Left kidney (tissue), 2 donors: ENCODE data around the gene MRRF. TPM values are rescaled to one million over a fixed set of nuclear protein-coding genes. Genes with fewer than 3 reads are reported as not detected.

Source experiments
- DNase-seq: peaks from one replicate; pipeline ENCODE4 v3.0.0-alpha.2; 2013
- polyA plus RNA-seq: library from polyadenylated mRNA; unstranded; fragments of 120-200 nt; gene quantifications from one replicate; pipeline ENCODE4 v1.2.1, GENCODE V29; 2013; ENCODE audit not compliant: insufficient read length

MRRF gene
- polyA plus RNA-seq, 1 donor: 54.9 TPM

DNA sequence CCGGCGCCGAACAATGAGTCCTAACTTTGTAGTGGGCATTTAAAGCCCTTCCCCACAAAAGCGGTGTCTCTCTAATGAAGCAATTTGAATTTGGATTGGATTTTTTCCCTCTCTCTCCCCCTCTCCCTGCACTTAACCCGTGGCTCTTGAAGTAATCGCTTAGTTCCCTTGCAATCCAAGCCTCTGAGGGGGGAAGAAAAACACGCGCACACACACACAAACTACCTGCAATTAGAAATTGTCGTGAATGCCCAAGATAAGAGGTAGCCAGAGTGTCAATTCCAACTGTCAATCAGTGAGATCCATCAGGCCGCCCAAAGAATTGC lies 37.1 kb upstream of the MRRF start:
- DNase-seq: no peak

DNA sequence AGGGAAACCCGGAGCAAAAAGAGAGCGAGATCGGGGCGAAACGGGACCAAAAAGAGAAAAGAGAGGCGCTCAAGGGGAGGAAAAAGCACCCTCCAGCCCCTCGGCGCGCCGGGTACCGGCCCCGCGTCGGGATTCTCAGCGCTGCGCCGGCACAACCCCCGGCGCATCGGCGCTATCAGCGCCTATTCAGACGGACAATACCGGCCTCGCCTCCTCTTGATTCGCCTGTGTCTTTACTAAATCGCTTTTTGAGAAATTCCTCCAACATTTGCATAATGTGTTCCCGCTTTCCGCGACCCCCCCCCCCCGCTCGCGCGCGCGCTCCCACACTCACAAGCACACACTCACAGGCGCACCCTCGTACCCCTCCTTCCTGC lies 36.5 kb upstream of the MRRF start:
- no peak for DNase-seq

DNA sequence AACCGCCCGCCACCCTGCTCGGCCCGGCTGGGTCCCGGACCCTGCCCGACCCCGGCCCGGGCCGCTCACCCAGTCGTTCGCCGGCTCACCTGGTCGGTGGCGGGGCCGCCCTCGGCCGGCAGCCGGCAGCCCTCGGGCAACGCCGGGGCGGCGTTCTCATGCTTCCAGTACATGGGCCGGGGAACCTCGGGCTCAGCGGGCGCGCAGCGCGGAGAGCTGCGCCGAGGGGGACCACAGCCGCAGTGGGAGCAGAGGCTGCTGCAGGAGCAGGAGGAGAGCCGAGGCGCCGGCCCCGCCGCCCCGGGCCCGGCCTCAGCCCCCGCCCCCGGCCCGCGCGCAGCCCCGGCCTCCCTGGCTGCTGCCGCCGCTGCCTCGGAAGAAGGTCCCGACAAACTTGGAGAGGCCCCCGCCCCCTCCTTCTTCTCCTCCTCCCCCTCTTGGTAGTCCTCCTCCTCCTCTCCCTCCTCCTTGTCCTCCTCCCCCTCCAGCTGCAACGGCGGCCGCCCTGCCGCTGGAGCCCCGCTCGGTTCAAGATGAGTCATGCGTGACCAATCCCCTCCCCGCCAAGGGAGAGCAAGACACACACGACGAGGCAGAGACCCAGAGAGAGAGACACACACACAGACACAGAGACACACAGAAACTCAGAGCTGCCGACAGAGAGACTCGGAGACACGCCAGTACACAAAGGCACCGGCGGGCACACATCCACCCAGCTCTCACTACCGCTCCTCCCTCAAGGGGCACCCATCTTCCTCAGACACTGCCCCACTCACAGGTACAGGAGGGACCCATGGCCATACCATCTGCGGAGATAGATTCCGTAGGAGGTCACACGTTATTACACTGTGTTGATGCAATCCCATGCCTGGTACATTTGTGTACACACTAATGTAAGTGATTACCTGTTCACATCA lies 35.9 kb upstream of the MRRF start, which contains the start of gene LHX6:
Gene LHX6, minus strand, starts transcription at position 390 of the 917 bp plus-strand sequence. Its CDS starts 217 bp downstream, at position 173.
- no peak for DNase-seq

DNA sequence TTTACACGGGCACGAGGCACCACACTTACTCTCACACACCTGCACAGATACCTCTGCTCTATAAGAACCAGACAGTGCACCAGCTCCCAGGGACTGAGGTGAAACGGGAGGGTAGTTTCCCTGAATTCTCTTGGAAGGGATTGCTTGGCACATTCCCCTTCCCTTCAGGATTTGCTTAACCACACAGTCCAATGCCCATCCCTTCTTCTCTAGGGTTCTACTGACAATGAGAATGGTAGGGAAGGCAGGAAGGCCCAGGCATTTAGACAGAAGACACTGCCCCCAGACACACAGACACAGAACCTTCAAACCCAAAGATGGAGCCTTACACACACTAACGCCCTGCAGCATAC lies 35.2 kb upstream of the MRRF start:
- DNase-seq: no peak

DNA sequence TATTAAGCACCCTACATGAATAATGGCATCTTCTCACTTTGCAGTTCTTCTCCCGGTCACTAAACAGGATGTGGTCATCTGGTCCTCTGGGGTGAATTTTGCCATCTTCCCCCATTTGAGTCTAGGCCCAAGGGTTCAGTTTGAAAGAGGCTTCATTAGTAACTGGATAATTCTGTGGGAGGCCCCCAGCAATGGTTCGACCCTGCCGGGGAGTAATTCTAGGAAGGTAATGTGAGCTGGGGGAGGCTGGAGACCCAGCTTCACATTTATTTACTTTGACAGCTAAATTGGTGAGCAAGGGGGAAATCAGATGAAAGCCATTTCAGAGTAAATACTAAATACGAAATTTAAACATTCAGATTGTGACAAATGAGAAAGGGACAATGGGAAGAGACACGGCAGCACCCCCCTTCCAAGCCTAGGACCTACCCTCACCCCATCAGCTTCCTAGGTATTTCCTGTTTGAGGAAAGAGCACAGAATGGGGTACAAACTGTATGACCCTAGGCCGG lies 31.8 kb upstream of the MRRF start:
- DNase-seq: no peak

DNA sequence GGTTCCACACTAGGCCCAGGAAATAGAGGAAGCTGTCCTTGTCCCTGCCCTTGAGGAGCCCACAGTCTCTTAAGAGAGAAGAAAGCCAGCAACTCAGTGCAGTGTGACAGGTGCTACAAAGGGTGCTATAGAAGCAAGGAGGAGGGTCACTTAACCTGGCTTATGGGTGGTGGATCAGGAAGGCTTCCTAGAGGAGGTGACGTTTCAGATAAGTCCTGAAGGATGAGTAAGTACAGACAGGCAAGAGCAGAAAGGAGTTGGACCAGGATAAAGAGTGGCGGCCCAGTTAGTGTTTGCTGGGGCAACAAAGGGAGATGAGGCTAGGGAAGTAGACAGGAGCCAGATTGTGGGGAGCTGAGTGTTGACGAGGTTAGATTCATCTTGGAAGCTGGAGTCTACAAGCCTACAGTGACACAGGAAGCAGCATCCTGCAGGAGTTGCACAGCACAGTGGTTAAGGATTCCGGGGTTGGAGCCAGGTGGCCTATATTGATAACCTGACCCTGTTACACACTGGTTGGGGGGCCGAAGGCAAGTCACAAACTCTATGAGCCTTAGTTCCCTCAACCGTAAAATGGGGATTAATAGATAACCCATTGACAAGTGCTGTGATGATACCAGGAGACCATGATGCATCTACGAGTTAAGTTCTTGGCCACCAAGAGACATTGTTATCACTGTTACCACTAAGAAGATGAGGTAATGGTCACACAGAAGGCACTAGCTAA lies 30.5 kb upstream of the MRRF start:
- DNase-seq: no peak

DNA sequence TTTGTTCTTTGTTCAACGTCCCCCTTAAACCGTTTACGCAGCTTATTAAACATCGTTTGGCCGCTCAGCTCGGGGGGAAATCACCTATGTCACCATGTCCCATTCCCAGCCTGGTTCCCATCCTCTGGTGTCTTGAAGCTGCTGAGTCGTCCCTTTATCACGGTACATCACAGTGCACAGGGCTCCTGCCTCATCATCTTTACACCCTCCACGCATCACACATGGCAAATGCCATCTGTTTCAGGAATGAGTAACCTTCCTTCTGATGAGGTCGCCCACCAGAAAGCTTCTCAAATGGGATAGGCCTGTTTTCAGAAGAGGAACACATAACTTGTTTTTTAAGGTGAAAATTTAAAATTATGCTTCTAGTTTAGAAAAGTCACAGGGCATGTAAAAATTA lies 28.0 kb upstream of the MRRF start:
- DNase-seq: no peak

DNA sequence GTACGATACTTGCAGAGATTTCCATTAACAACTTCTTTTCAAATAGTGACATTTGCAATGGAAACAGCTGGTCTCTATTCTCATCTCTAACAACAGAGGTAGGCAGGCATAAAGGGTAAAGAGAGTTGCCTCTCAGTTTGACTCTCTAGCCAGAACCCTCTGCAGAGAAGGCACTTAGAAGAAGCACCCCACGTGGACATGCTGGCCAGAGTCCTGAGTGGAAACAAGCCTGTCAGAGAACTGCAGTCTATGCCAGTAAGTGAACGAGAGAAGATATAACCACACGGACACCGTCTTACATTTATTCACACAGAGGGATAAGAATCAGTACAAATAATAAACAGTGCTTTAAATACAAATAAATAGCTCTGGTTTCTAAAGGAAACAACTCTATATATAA lies 25.0 kb upstream of the MRRF start:
- DNase-seq: no peak

DNA sequence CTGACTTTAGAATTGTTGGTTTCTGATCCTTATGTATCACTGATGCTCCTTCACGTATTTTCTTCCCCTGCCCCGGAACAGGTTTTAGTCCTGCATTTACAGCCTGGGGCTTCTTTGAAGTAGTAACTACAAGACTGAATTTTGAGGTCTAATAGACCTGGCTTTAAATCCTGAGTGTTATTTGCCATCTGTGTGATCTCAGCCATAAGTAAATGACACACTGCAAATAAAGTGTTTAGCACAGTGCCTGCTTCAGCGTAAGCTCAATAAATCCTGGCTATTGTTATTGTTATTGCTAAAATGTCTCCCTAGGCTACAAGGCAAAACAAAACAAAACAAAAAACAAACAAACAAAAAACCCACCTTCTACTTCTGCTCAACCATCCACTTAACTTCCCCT lies 20.3 kb upstream of the MRRF start:
- DNase-seq: no peak

DNA sequence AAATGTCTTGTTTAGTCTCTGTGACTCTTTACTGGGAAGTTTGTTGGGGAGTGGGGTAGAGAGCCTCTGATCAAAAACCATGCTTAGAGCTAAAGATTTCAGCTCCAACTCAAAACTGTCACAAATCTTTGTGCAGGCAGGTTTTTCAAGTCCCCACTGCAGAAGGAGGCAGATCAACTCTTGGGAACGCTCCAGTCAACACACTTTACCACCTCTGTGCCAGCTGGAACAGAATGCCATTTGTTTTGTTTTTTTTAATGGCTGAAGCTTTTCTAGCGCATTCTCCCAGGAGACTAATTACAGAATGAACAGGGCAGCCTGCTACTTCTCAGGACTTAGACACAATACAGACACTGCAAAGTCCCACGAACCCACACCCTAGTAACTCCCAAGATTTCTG lies 18.0 kb upstream of the MRRF start:
- DNase-seq: no peak

DNA sequence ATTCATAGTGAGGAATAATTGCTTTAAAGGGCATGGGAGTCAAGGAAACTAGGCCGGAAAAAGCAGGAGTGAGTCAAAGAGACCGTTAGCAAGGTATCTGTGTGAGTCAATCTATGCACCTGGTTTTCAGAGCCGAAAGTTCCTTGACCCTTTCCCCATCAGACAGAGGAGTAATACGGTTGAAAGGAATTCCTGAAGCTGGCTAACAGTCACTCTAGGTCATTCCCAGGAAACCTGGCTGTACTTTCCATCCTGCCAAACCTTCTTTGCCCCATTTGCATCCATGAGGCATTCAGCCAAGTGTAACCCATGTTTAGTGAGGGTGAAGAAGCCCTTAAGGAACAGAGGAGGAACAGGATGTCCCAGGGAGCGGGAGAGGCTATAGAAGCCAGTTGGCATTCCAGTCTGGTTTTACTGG lies 16.2 kb upstream of the MRRF start:
- no peak for DNase-seq

DNA sequence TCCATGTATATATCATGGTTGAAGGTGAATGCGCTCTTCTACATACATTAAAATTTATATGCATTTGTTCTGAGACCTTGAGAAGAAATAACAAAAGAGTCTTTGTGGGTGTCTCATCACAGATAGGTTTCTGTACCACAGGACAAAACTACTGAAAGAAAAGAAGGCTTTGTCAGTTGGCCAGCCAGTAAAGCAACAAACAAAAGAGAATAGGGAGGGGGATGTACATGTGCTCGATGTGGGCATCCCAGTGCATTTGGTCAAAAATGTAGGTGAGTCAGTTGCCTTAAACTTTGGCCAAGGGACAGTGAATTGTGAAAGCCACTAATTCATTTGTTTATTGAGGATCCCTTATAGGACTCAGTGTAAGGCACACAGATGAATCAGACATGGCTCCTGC lies 13.3 kb upstream of the MRRF start:
- DNase-seq: no peak

DNA sequence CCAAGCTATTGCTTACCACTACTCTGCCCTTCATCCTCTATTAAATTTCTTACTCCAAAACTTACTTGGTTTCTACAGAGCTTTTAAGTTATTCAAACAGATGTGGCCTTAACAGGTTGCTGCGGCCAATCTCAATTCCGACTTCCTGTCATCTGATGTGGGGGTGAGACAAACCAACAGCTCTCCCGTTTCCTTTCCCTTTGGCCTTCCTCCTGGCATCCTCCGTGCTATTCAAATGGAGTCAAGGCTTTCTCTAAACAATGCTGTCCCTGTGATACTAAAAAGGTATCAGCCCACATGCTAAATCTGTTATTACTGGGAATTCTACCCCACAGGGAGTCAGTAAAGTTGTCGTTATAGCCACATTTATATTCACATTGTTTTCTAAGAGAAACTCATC lies 11.9 kb upstream of the MRRF start:
- DNase-seq: no peak

DNA sequence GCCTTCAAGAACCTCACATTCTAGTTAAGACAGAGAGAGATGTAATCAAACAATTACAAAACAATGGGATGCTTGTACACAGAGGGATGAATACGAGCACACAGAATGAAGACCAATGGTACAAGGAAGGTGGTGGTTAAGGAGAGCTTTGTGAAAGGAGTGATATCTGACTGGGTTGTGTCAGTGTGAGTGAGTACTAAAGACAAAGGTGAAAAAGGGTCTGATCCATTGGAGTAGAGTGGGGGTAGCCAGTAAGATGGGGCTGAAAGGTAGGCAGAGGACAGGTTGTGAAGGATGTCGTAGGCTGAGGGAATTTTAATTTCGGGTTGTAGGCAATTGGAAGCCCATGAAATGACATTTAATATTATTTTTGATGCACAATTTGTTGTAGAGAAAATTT lies 9.9 kb upstream of the MRRF start:
- no peak for DNase-seq

DNA sequence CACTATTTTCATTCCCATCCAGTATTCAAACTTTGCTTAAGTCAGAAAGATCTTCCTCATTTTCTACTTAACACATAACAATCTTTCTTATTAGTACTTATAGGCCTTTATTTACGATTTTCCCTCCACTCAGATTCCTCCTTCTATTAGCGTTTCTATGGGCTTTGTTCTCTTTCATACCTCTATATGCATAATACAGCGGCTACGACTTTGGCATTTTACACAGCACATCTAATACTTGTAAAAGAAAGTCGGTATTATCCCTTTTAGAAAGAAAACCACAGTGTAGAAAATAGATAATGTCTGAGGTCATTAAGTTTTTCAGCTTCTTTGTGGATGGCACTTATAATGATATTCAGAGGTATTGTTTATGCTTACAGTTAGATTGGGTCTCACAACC lies 8.5 kb upstream of the MRRF start:
- no peak for DNase-seq

DNA sequence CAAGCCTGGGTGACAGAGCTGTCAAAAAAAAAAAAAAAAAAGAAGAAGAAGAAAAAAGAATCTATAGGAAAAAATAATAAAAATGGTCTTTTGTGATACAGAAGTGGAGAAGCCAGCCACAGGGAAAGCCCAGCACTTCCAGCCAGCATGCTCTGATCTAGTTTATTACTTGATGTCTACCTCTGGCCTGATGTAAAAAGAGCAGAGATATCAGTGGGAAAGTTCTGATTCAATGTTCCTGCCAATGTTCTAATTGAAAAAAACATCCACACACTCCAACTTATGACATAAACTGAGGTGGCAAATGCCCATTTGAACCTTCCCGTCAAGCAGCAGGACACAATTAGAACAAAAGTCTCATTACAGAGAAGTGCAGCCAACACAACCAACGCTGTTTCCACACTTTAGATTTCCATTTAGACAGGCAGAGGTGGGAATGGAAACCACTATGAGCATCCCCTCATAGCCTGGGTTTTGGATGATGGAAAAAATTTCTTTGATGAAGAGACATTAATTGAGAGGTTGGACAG lies 5.7 kb upstream of the MRRF start:
- no peak for DNase-seq

DNA sequence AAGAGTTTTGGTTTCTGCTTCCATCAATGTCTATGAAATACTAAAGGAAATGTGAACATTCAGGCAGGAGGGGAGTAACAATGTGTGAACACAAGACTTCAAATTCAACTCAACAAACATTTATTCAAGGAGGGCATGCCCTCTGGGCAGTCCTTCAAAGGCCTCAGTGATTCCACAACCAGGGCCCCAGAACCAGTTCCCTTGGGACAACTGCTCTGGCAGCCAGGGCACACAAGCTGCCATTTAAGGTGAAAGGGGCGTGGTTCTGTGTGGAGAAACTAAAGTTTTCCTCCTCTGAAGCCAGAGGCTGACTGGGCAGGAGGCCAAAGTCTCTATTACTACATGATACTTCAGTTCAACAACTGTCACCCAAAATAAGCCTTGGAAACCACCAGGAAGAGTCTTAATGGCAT lies 3.2 kb upstream of the MRRF start:
- no peak for DNase-seq

DNA sequence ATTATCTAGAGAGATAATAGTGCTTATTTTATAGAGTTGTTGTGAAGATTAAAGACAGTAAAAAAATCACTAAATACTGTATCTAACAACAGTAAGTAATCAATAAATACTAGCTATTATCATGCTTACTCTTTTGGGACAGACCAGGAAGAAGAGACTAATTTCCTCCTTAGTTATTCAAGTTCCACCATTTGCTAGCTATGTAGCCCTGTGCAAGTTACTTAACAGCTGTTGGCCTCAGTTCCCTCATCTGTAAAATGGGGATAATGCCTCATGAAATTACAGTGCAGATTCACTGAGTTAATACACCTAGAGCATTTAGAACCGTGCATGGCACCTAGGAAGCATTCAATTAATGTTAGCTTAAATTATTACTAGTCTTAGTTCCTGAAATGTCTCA lies 2.6 kb upstream of the MRRF start:
- no peak for DNase-seq

DNA sequence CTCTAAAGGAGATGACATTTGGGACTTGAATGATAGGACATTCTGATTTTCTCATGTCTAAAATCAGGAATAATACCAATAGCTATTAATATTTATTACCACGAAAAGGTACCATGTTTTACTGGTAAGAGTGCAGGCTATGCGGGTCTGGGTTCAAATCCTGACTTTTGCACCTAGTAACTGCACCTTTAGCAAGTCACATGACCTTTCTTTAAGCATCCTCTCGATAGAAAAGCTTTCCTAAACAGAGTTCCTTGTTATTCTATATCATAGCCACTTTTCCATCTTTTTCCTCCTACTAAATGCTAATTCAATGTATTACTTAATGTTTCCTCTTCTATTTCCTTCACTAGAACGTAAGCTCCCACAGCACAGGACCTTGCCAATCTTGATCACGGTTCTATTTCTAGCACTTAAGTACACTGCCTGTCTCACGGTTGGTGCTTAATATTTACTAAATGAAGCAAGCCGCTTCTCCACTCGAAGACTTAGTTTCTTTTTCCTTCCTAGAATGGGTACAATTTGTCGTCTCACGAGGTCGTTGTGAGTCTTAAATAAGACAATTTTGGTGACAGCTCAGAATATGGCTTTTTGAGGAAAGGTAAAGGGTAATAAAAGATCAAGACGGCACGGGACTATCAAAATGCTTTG lies 858 bp upstream of the MRRF start:
- no peak for DNase-seq

DNA sequence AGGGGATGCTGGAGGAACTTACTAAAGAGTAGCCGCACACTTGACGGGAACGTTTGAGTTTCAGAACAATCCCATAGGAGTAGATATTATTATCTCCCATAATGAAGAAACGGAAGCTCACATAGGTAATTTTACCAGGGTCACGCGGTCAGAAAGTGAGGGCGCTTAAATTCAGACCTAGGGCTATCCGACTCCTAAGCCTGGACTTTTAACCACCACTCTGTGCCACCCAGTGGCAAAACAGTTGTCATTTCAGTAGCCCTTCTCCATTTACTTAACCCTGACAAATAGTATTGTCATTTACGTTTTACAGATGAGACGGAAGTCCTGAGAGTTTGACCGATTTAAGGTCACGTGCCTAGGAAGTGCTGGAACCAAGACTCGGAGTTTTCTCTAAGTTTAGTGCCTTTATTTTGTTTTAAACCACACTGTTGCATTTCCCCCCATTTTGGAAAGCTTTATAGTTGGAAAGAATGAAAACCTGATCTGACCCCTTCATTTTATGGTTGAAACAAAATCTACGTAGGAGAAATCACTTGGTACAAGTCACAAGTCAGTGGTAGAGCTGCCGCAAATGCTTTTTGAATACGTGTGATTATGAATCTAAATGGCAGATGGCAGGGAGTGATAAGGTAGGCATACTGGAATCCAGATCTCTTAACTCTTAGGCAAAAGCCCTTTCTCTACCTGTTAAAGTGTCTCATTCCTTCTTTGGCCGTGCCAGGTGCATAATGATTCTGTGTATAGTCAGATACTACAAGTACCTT lies 650 bp downstream of the MRRF start:
- peak; percentile 19 for DNase-seq

DNA sequence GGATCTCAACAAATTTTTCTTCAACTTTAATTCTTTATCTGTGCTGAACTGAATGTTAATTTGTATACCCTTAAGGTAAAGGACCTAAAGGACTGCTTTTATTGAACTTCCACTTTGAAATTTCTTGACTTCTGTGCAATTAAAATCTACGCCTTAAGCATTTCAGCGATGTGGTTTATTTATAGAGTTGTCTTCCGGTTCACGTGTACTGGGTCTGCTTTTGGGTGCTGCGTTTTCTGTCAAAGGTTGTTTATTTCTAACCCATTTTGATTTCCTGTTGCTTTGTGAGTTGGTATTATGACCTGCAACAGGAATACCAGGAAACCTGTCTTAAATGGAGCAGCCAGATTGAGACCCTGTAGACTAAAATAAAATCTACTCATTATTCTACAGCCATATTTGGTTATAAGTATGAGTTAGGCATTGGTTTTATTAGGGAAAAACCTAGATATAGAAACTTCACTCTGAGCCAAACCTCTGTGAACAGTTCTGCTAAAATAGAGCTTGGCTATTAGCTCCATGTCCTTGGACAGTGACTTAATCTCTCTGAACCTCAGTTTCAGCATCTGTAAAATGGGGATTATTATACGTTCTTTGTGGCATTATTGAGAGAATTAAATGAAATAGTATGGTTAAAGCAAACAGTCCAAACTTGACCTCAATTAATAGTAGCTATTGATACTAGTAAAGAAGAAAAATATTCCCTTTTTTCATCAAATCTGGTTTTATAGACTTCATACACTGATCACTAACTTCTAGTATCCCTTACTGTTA lies 3.5 kb downstream of the MRRF start:
- DNase-seq: no peak
